GM12892 (cell line): Measurements from ENCODE around the gene CACNA2D3.

ENCODE experiments used
- DNase-seq: peaks from one replicate; pipeline ENCODE4 v3.0.0; 2011; ENCODE audit not compliant: insufficient read length
- FAIRE-seq: peaks from 2 replicates; lab custom pipeline; 2011; peaks lifted over from hg19 to GRCh38; lab: Jason Lieb, UNC
- POLR2A ChIP-seq: IDR thresholded peaks from 2 replicates; pipeline ENCODE4 v1.6.1; 2011; ENCODE audit warnings: low read depth, low read length, control low read depth
- POLR2AphosphoS5 ChIP-seq: IDR thresholded peaks from 2 replicates; pipeline ENCODE4 v1.6.1; 2011; ENCODE audit warnings: low read depth, low read length, control low read depth
- TAF1 ChIP-seq: IDR thresholded peaks from 2 replicates; pipeline ENCODE4 v1.6.1; 2011; ENCODE audit warnings: low read depth, mild to moderate bottlenecking, control low read depth, low read length, borderline replicate concordance

CACNA2D3 gene

GRCh38 chr3:55002416-55002930 lies 880.1 kb downstream of the CACNA2D3 start:
- DNase-seq (no peak), FAIRE-seq (no peak)
- TF ChIP-seq POLR2AphosphoS5 (no peak), POLR2A (no peak), TAF1 (no peak)

DNA sequence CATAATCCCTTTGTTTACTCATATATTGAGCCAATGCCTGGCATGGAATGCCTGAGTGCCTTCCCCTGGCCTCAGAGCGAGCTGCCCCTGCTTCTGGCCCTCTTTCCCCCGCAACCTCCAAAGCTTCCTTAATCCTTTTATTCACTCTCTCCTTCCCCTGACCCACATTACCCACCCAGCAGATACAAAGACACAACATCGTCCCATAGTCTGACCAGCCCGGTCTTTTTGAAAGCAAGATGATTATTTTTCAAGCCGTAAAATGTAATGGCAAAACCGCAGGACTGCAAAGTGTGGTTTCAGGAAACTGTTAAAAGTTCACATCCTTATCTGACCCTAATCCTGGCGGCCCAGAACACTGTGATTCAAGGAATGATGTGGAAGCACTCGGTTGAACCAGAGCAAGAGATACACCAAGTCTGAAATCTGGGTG lies 883.9 kb downstream of the CACNA2D3 start:
- TF ChIP-seq POLR2AphosphoS5: no peak
- TF ChIP-seq TAF1: no peak
- TF ChIP-seq POLR2A: no peak
- FAIRE-seq (no peak), DNase-seq (no peak)

GRCh38 chr3:55007971-55008370 lies 885.6 kb downstream of the CACNA2D3 start:
- FAIRE-seq: no peak
- no peak for DNase-seq

DNA sequence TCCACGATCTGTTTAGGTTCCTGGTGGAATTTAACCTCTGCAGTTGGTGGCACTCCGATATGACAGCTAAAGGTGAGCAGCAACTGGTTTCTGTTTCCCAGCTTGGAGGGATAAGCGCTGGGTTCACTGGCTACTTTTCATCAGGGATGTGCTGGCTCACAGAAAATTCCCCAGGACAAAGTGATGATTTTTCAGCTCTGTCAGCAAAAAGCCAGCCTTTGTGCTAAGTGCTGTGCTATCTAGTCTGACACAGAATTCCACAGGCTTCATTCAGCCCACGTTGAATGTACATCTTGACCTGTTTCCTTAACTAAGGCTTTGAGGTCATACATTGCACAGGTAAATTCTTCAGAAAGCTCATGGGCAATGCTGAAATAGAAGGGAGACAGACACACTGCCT lies 887.0 kb downstream of the CACNA2D3 start:
- no peak for FAIRE-seq
- TF ChIP-seq POLR2A (no peak), POLR2AphosphoS5 (no peak), TAF1 (no peak)
- DNase-seq: no peak

More at GRCh38 chr3:55007971-55008370, 885.6 kb downstream of the CACNA2D3 start:
- TF ChIP-seq POLR2AphosphoS5 (no peak), POLR2A (no peak), TAF1 (no peak)

- DNase-seq (no peak), FAIRE-seq (no peak)
- TF ChIP-seq POLR2A: no peak
- no peak for TF ChIP-seq POLR2AphosphoS5
- no peak for TF ChIP-seq TAF1
Measured at GRCh38 chr3:55012091-55012490, 889.7 kb downstream of the CACNA2D3 start.

- no peak for FAIRE-seq
- no peak for DNase-seq
- TF ChIP-seq TAF1: no peak
Measured at GRCh38 chr3:55013145-55013925, 891.0 kb downstream of the CACNA2D3 start.

GRCh38 chr3:55014081-55014480 lies 891.7 kb downstream of the CACNA2D3 start:
- FAIRE-seq: no peak
- TF ChIP-seq POLR2A (no peak), POLR2AphosphoS5 (no peak), TAF1 (no peak)
- no peak for DNase-seq

GRCh38 chr3:55014906-55015305 lies 892.6 kb downstream of the CACNA2D3 start:
- TF ChIP-seq POLR2AphosphoS5: no peak
- no peak for TF ChIP-seq POLR2A
- TF ChIP-seq TAF1: no peak
- DNase-seq (no peak), FAIRE-seq (no peak)

- no peak for FAIRE-seq
Measured at GRCh38 chr3:55017876-55018275, 895.5 kb downstream of the CACNA2D3 start.

GRCh38 chr3:55030938-55031337 lies 908.6 kb downstream of the CACNA2D3 start:
- no peak for FAIRE-seq
- no peak for DNase-seq
- no peak for TF ChIP-seq POLR2A
- TF ChIP-seq TAF1: no peak

More at GRCh38 chr3:55017876-55018275, 895.5 kb downstream of the CACNA2D3 start:
- no peak for DNase-seq
- TF ChIP-seq POLR2A (no peak), POLR2AphosphoS5 (no peak), TAF1 (no peak)

- no peak for TF ChIP-seq POLR2AphosphoS5
- TF ChIP-seq TAF1: no peak
- TF ChIP-seq POLR2A: no peak
- DNase-seq (no peak), FAIRE-seq (no peak)
Measured at GRCh38 chr3:55036883-55037577, 914.7 kb downstream of the CACNA2D3 start.

GRCh38 chr3:55042591-55042990 lies 920.2 kb downstream of the CACNA2D3 start:
- TF ChIP-seq POLR2AphosphoS5: no peak
- no peak for TF ChIP-seq POLR2A
- TF ChIP-seq TAF1: no peak
- FAIRE-seq (no peak), DNase-seq (no peak)
